Thyroid gland (tissue), 4 donors: ENCODE results near the gene CASP8. TPM values are rescaled to one million over a fixed set of nuclear protein-coding genes. Genes with fewer than 3 reads are reported as not detected.

Experiments
- DNase-seq, 2 donors: peaks; one replicate each; pipeline ENCODE4 v3.0.0-alpha.2; 2019
- H3K27ac ChIP-seq, 3 donors: fragments of 200-600 bp; sonication (generic); 1 replicate in 2 of 3; 2 replicates in 1 of 3; pipeline ENCODE4 v1.5.1; 2016 to 2019; ENCODE audit warnings: mild to moderate bottlenecking in 1 of 3, moderate library complexity in 1 of 3
- H3K27me3 ChIP-seq: fragments of 200-600 bp; sonication (generic); one replicate; pipeline ENCODE4 v1.5.1; 2019
- H3K36me3 ChIP-seq, 2 donors: fragments of 200-600 bp; sonication (generic); one replicate each; pipeline ENCODE4 v1.5.1; 2016 to 2019
- H3K4me1 ChIP-seq, 2 donors: fragments of 200-600 bp; sonication (generic); one replicate each; pipeline ENCODE4 v1.5.1; 2017 to 2019
- H3K4me3 ChIP-seq, 3 donors: fragments of 200-600 bp; sonication (generic); replicated peaks in 1 of 3; 1 replicate in 2 of 3; 2 replicates in 1 of 3; pipeline ENCODE4 v1.5.1; 2016; ENCODE audit warnings: mild to moderate bottlenecking in 1 of 3
- H3K9me3 ChIP-seq: fragments of 200-600 bp; sonication (generic); one replicate; pipeline ENCODE4 v1.5.1; 2017
- CTCF ChIP-seq, 6 experiments: fragments of 200-600 bp in 3 of 6; fragments of 450-650 bp in 3 of 6; sonication (generic) in 3 of 6; IDR thresholded peaks; one replicate each; pipeline ENCODE4 v1.5.1; 2016 to 2019; ENCODE audit warnings: antibody characterized with exemption in 6 of 6, mild to moderate bottlenecking in 2 of 6, inconsistent platforms in 1 of 6, moderate library complexity in 1 of 6
- POLR2A ChIP-seq, 2 donors: fragments of 450-650 bp; IDR thresholded peaks; one replicate each; pipeline ENCODE4 v1.6.1; 2017; ENCODE audit warnings: antibody characterized with exemption in 2 of 2, mild to moderate bottlenecking in 2 of 2, moderate library complexity in 1 of 2
- WGBS, 2 donors: methylation state at CpG; one replicate each; pipeline ENCODE4 v1.1.5; 2017; 5-methylcytosine and 5-hydroxymethylcytosine counted together
- intact Hi-C: fragments of 100-400 bp; cut with DNase I; formaldehyde crosslinking; loops from one replicate; pipeline ENCODE4 v1.15.1; 2023
- total RNA-seq, 4 donors: library from RNA; depleted of rRNA; stranded (reverse); fragments of >200 nt; gene quantifications; one replicate each; pipeline ENCODE4 v1.2.3, GENCODE V29; 2016

CASP8 gene
- 10 to 100 TPM in 2 of 4 donors, 1 to 10 TPM in 2; 8.7 to 14.1 (median 9.6) TPM for total RNA-seq

GRCh38 chr2:201260302-201260800, at the start of gene CASP8:
CASP8 (plus strand) TSS chr2:201260536; CDS start chr2:201266487, 5,951 bp downstream.
- peak in 1 of 2 donors; percentile 6 for DNase-seq
- Histone ChIP-seq H3K9me3 (no peaks in the 10 kb centered on the region), H3K36me3 (no peaks in the 10 kb centered on the region), H3K27ac (peak within 1 kb of the TSS in 2 of 3 donors; percentile 10 to 20), H3K4me1 (peaks cover 0 to 12% of the 10 kb centered on the region in 2 donors), H3K4me3 (no peak within 1 kb of the TSS), H3K27me3 (no peaks in the 10 kb centered on the region)
- intact Hi-C loops = no loop called here
- WGBS, 2 donors = 73 to 88% methylated on average over 10 of the region's 10 CpGs
- TF ChIP-seq POLR2A (IDR thresholded peaks at IDR 0.05) = peak in 1 of 2 donors; percentile 17
- TF ChIP-seq CTCF (IDR thresholded peaks at IDR 0.05) = no peak

GRCh38 chr2:201215963-201216362, 44.4 kb upstream of the CASP8 start:
- Histone ChIP-seq H3K4me1 (peaks cover 19 to 23% of the 10 kb centered on the region in 2 donors), H3K36me3 (no peaks in the 10 kb centered on the region), H3K4me3 (no peak overlapping the region), H3K27ac (no peak overlapping the region), H3K27me3 (no peaks in the 10 kb centered on the region), H3K9me3 (no peaks in the 10 kb centered on the region)
- WGBS, 2 donors = 96 to 99% methylated on average over 4 of the region's 4 CpGs
- intact Hi-C loops = no loop called here
- TF ChIP-seq POLR2A (IDR thresholded peaks at IDR 0.05) = no peak
- no peak for TF ChIP-seq CTCF (IDR thresholded peaks at IDR 0.05)
- no peak for DNase-seq

- WGBS, 2 donors = 94 to 100% methylated on average over 1 of the region's 1 CpG
- H3K9me3 ChIP-seq = no peaks in the 10 kb centered on the region
- DNase-seq = no peak
- H3K4me1 ChIP-seq = peaks cover 19 to 25% of the 10 kb centered on the region in 2 donors
- intact Hi-C loops = no loop called here
- no peaks in the 10 kb centered on the region for H3K36me3 ChIP-seq
- TF ChIP-seq POLR2A (IDR thresholded peaks at IDR 0.05) = no peak
- no peaks in the 10 kb centered on the region for H3K27me3 ChIP-seq
- no peak overlapping the region for H3K27ac ChIP-seq
- H3K4me3 ChIP-seq = no peak overlapping the region
These were observed 43.4 kb upstream of the CASP8 start for GRCh38 chr2:201216918-201217317.

GRCh38 chr2:201218780-201219179, 41.6 kb upstream of the CASP8 start:
- Histone ChIP-seq H3K4me3 (no peak overlapping the region), H3K36me3 (no peaks in the 10 kb centered on the region), H3K27me3 (no peaks in the 10 kb centered on the region), H3K27ac (peak overlapping the region in 1 of 3 donors; percentile 77), H3K9me3 (no peaks in the 10 kb centered on the region), H3K4me1 (peaks cover 19 to 31% of the 10 kb centered on the region in 2 donors)
- TF ChIP-seq CTCF (IDR thresholded peaks at IDR 0.05) (no peak), POLR2A (IDR thresholded peaks at IDR 0.05) (no peak)
- intact Hi-C loops = no loop called here
- DNase-seq = no peak
- 92 to 95% methylated on average over 6 of the region's 6 CpGs for WGBS, 2 donors

- H3K4me3 ChIP-seq = no peak overlapping the region
- H3K27me3 ChIP-seq = no peaks in the 10 kb centered on the region
- peak overlapping the region in 1 of 3 donors; percentile 77 for H3K27ac ChIP-seq
- DNase-seq = no peak
- H3K4me1 ChIP-seq = peaks cover 19 to 31% of the 10 kb centered on the region in 2 donors
- no peaks in the 10 kb centered on the region for H3K9me3 ChIP-seq
- no peaks in the 10 kb centered on the region for H3K36me3 ChIP-seq
- intact Hi-C loops = loop anchor here (10.0 kb wide), 1 partner anchor 105 kb away; the partner anchor contains the start of gene CFLAR
- no peak for TF ChIP-seq POLR2A (IDR thresholded peaks at IDR 0.05)
- TF ChIP-seq CTCF (IDR thresholded peaks at IDR 0.05) = no peak
- 81 to 90% methylated on average over 5 of the region's 5 CpGs for WGBS, 2 donors
These were observed 40.8 kb upstream of the CASP8 start for GRCh38 chr2:201219328-201220096.
